Midbrain (tissue), 1 donor: ENCODE results near the gene LINC01488.
A peak's percentile ranks its signal among the peaks of the same experiment; 100 is the strongest.

ENCODE experiments used
- DNase-seq: peaks from one replicate; lab custom pipeline; 2025; lab: John Stamatoyannopoulos, UW

The LINC01488 gene

GRCh38 chr11:69530278-69531070 is 49.0 kb downstream of the LINC01488 start:
- DNase-seq: peak; percentile 47

- no peak for DNase-seq
Measured at GRCh38 chr11:69531071-69531716, 49.7 kb downstream of the LINC01488 start.

- DNase-seq: no peak
Measured at GRCh38 chr11:69531717-69532088, 50.2 kb downstream of the LINC01488 start.

- DNase-seq: no peak
Measured at GRCh38 chr11:69533296-69534165, 52.1 kb downstream of the LINC01488 start.

GRCh38 chr11:69534166-69534530 is 52.7 kb downstream of the LINC01488 start:
- DNase-seq: no peak

GRCh38 chr11:69535908-69536307 is 54.4 kb downstream of the LINC01488 start:
- DNase-seq: no peak

- no peak for DNase-seq
Measured at GRCh38 chr11:69536406-69536805, 54.9 kb downstream of the LINC01488 start.

- no peak for DNase-seq
Measured at GRCh38 chr11:69537126-69537525, 55.7 kb downstream of the LINC01488 start.

- no peak for DNase-seq
Measured at GRCh38 chr11:69537855-69538640, 56.6 kb downstream of the LINC01488 start.

GRCh38 chr11:69538854-69539253 is 57.4 kb downstream of the LINC01488 start:
- DNase-seq: no peak

- DNase-seq: peak; percentile 36
Measured at GRCh38 chr11:69539416-69540117, 58.1 kb downstream of the LINC01488 start.

GRCh38 chr11:69540118-69541000 is 58.9 kb downstream of the LINC01488 start:
- no peak for DNase-seq

- DNase-seq: no peak
Measured at GRCh38 chr11:69541001-69541285, 59.5 kb downstream of the LINC01488 start.

GRCh38 chr11:69541501-69542313 is 60.2 kb downstream of the LINC01488 start:
- DNase-seq: no peak

GRCh38 chr11:69542314-69543168 is 61.1 kb downstream of the LINC01488 start:
- DNase-seq: no peak
